ENCODE data around the gene DRC3. TPM values are rescaled to one million over a fixed set of nuclear protein-coding genes. Genes with fewer than 3 reads are reported as not detected.

Gene DRC3
- total RNA-seq, 1 experiment from 2014 or later, result 2.4 TPM

DNA sequence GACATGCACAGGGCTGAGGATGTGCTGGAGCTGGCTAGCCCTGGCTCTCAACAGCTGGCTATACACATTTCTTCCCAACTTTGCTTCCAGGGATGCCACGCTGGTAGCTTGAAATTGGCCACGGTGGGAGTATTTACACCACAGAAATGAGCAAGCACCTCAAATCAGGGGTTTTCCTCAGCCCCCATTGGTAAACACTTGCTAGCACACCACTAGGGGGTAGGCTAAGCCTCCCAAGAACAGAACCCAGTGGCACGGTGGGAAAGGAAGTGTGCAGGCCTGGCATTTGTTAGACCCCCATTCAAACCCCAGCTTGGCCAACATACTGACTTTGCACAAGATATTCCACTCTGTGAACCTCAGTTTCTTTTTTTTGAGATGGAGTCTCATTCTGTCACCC lies 12.9 kb downstream of the DRC3 start:
- no peak overlapping the region for H3K4me3 ChIP-seq (replicated peaks in 1 of 2; ENCODE audit: low read depth in 1 of 2, low read length in 2 of 2)
- intact Hi-C loops (cut with micrococcal nuclease), result no loop called here
- BruUV-seq (replicated peaks), result no TSS peak
- ATAC-seq (peak; percentile 55; the same call in 1 of the 2 replicates), DNase-seq (ENCODE audit: low read depth, low spot score) (no peak)
- H3K27me3 ChIP-seq (ENCODE audit: insufficient read depth, low read length), result no peaks in the 10 kb centered on the region
- no peaks in the 10 kb centered on the region for H3K36me3 ChIP-seq (ENCODE audit: control insufficient read depth in 1 of 2, insufficient read depth in 2 of 2, low read length in 2 of 2)
- no peaks in the 10 kb centered on the region for H3K9me3 ChIP-seq (ENCODE audit: control insufficient read depth in 1 of 2, insufficient read depth in 1 of 2, low read depth in 1 of 2, low read length in 2 of 2)
- H2AFZ ChIP-seq (ENCODE audit: low read depth, low read length, poor library complexity, severe bottlenecking), result no peak overlapping the region
- H3K27ac ChIP-seq (ENCODE audit: low read depth, low read length), result no peak overlapping the region
- peaks cover 6 to 17% of the 10 kb centered on the region in 2 experiments for H3K4me1 ChIP-seq (ENCODE audit: control insufficient read depth in 1 of 2, insufficient read depth in 2 of 2, low read length in 2 of 2)
- no peaks in the 10 kb centered on the region for H4K20me1 ChIP-seq (ENCODE audit: insufficient read depth)
- H3K9ac ChIP-seq (ENCODE audit: low read length), result no peak overlapping the region
- no peak overlapping the region for H3K4me2 ChIP-seq (ENCODE audit: low read length)
- no peaks in the 10 kb centered on the region for H3K79me2 ChIP-seq (ENCODE audit: insufficient read depth, low read length)
- TF ChIP-seq, protein P1, sequence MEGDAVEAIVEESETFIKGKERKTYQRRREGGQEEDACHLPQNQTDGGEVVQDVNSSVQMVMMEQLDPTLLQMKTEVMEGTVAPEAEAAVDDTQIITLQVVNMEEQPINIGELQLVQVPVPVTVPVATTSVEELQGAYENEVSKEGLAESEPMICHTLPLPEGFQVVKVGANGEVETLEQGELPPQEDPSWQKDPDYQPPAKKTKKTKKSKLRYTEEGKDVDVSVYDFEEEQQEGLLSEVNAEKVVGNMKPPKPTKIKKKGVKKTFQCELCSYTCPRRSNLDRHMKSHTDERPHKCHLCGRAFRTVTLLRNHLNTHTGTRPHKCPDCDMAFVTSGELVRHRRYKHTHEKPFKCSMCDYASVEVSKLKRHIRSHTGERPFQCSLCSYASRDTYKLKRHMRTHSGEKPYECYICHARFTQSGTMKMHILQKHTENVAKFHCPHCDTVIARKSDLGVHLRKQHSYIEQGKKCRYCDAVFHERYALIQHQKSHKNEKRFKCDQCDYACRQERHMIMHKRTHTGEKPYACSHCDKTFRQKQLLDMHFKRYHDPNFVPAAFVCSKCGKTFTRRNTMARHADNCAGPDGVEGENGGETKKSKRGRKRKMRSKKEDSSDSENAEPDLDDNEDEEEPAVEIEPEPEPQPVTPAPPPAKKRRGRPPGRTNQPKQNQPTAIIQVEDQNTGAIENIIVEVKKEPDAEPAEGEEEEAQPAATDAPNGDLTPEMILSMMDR (IDR thresholded peaks at IDR 0.05 in 2 of 3, conservative IDR thresholded peaks at IDR 0.05 in 1 of 3; ENCODE audit: borderline replicate concordance in 1 of 3, insufficient read depth in 1 of 3, low read depth in 2 of 3, low read length in 2 of 3), result peak; percentile 17 to 44 (median 40); a peak in 5 of 6 replicates
- TF ChIP-seq TCF7L2 (IDR thresholded peaks at IDR 0.05; ENCODE audit: borderline replicate concordance, extremely low read depth, insufficient read depth, insufficient read length) (no peak), RAD21 (IDR thresholded peaks at IDR 0.05; ENCODE audit: low read depth) (peak; percentile 53)
- ChIA-PET RAD21 (ENCODE audit: low non-redundant PET in 1 of 2, low total read pairs in 2 of 2, uncharacterized antibody in 2 of 2, unreplicated experiment in 2 of 2) (no interaction called here), CTCF (interaction anchor here (1.8 kb wide), 1 partner anchor 48 kb away, joined by 4 read pairs; no protein-coding TSS in a partner anchor), POLR2A (no interaction called here)
- no peaks in the 10 kb centered on the region for H3K9me2 ChIP-seq (ENCODE audit: insufficient read depth)

DNA sequence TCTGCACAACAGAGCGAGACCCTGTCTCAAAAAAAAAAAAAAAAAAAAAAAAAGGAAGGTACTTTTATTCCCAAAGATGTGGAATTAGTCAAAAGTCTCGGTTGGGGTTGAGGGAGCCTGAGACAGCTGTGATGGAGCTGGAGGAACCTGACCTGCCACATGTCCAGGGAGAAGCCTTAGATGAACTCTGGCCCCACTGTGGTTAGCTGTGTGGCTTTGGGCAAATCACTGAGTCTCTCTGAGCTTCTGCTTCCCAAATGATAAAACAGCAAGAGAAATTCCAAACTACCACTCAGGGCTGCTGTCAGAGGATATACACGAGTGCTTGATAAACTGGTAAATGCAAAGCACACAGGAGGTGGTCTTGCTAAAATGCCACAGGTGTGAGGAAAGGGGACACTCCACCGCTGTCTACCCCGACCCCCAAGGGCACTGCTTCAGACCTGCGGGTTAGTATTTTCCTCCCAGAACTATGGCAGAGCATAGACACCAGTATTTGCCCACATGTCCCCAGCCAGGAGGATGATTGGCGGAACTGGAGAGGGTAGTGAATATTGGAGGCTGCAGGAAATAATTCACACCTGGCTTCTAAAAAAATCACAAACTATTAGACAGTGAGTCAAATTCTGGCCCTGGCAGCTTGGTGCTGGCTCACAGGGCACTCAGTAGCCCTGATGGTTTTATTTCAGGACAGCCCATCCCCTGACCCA lies 14.7 kb downstream of the DRC3 start:
- intact Hi-C loops (cut with micrococcal nuclease), result no loop called here
- Histone ChIP-seq H3K36me3 (ENCODE audit: control insufficient read depth in 1 of 2, insufficient read depth in 2 of 2, low read length in 2 of 2) (no peaks in the 10 kb centered on the region), H3K4me3 (replicated peaks in 1 of 2; ENCODE audit: low read depth in 1 of 2, low read length in 2 of 2) (no peak overlapping the region), H2AFZ (ENCODE audit: low read depth, low read length, poor library complexity, severe bottlenecking) (no peak overlapping the region), H3K79me2 (ENCODE audit: insufficient read depth, low read length) (no peaks in the 10 kb centered on the region), H3K4me2 (ENCODE audit: low read length) (no peak overlapping the region), H4K20me1 (ENCODE audit: insufficient read depth) (no peaks in the 10 kb centered on the region), H3K9me3 (ENCODE audit: control insufficient read depth in 1 of 2, insufficient read depth in 1 of 2, low read depth in 1 of 2, low read length in 2 of 2) (no peaks in the 10 kb centered on the region), H3K27ac (ENCODE audit: low read depth, low read length) (no peak overlapping the region), H3K27me3 (ENCODE audit: insufficient read depth, low read length) (no peaks in the 10 kb centered on the region), H3K9ac (ENCODE audit: low read length) (no peak overlapping the region), H3K9me2 (ENCODE audit: insufficient read depth) (no peaks in the 10 kb centered on the region), H3K4me1 (ENCODE audit: control insufficient read depth in 1 of 2, insufficient read depth in 2 of 2, low read length in 2 of 2) (peaks cover 18 to 30% of the 10 kb centered on the region in 2 experiments)
- no TSS peak for BruUV-seq (replicated peaks)
- RAD21 ChIA-PET (ENCODE audit: low non-redundant PET in 1 of 2, low total read pairs in 2 of 2, uncharacterized antibody in 2 of 2, unreplicated experiment in 2 of 2), result no interaction called here
- CTCF ChIA-PET, result no interaction called here
- POLR2A ChIA-PET, result no interaction called here
- no peak for DNase-seq (ENCODE audit: low read depth, low spot score)
- ATAC-seq, result no peak
- no peak for TF ChIP-seq ZNF274 (IDR thresholded peaks at IDR 0.05; ENCODE audit: low read depth, low read length)
- TF ChIP-seq EZH2 (IDR thresholded peaks at IDR 0.05), result no peak

Measured in HCT116 (cell line).